HEK293 (cell line): ENCODE measurements around the gene SUPV3L1.

ENCODE experiments used
- CTCF ChIP-seq: fragments of 450-650 bp; formaldehyde crosslinking; IDR thresholded peaks from 2 replicates; pipeline ENCODE4 v1.5.1; 2016; ENCODE audit warnings: missing biosample characterization, missing genetic modification characterization
- ELK4 ChIP-seq: IDR thresholded peaks from 2 replicates; pipeline ENCODE4 v1.6.1; 2011; ENCODE audit warnings: mild to moderate bottlenecking, low read depth, low read length, borderline replicate concordance
- MEIS1 ChIP-seq: sonication (generic); formaldehyde crosslinking; IDR thresholded peaks from 2 replicates; pipeline ENCODE4 v1.8.1; 2022; ENCODE audit warnings: missing genetic modification reagents, mild to moderate bottlenecking, borderline replicate concordance
- REST ChIP-seq: fragments of 450-650 bp; formaldehyde crosslinking; IDR thresholded peaks from 2 replicates; pipeline ENCODE4 v1.5.1; 2016; ENCODE audit warnings: missing biosample characterization, missing genetic modification characterization
- ZBTB10 ChIP-seq: fragments of 450-650 bp; formaldehyde crosslinking; IDR thresholded peaks from 2 replicates; pipeline ENCODE4 v1.5.1; 2016; ENCODE audit warnings: missing biosample characterization, missing genetic modification characterization
- ZBTB11 ChIP-seq: fragments of 450-650 bp; formaldehyde crosslinking; conservative IDR thresholded peaks from 2 replicates; pipeline ENCODE4 v1.5.1; 2016; ENCODE audit warnings: low read depth, missing biosample characterization, missing genetic modification characterization
- ZBTB21 ChIP-seq: fragments of 450-650 bp; formaldehyde crosslinking; IDR thresholded peaks from 2 replicates; pipeline ENCODE4 v1.5.1; 2017; ENCODE audit warnings: missing biosample characterization, missing genetic modification characterization
- ZBTB7A ChIP-seq: fragments of 450-650 bp; formaldehyde crosslinking; IDR thresholded peaks from 2 replicates; pipeline ENCODE4 v1.5.1; 2016; ENCODE audit warnings: low read depth, missing biosample characterization, missing genetic modification characterization
- ZFP37 ChIP-seq: fragments of 450-650 bp; formaldehyde crosslinking; IDR thresholded peaks from 2 replicates; pipeline ENCODE4 v1.5.1; 2016; ENCODE audit warnings: missing biosample characterization, missing genetic modification characterization
- ZNF362 ChIP-seq: fragments of 450-650 bp; formaldehyde crosslinking; IDR thresholded peaks from 2 replicates; pipeline ENCODE4 v1.5.1; 2016; ENCODE audit warnings: missing biosample characterization, missing genetic modification characterization
- ZNF398 ChIP-seq: fragments of 450-650 bp; formaldehyde crosslinking; IDR thresholded peaks from 2 replicates; pipeline ENCODE4 v1.5.1; 2017; ENCODE audit warnings: missing biosample characterization, missing genetic modification characterization
- ZNF513 ChIP-seq: fragments of 450-650 bp; IDR thresholded peaks from 2 replicates; pipeline ENCODE4 v1.5.1; 2018; ENCODE audit warnings: missing biosample characterization, missing genetic modification characterization
- ZXDB ChIP-seq: fragments of 450-650 bp; formaldehyde crosslinking; IDR thresholded peaks from 2 replicates; pipeline ENCODE4 v1.5.1; 2016; ENCODE audit warnings: missing biosample characterization, missing genetic modification characterization

GRCh38 chr10:69176823-69177222, 3.2 kb upstream of the SUPV3L1 start:
- TF ChIP-seq ZXDB (tag by site-specific recombination) (no peak), CTCF (no peak), MEIS1 (CRISPR knock-in tag) (no peak), ZFP37 (tag by site-specific recombination) (no peak), ZBTB11 (no peak), ZBTB21 (tag by site-specific recombination) (no peak), ZBTB10 (tag by site-specific recombination) (no peak), ZNF362 (no peak), ZBTB7A (tag by site-specific recombination) (no peak), ZNF513 (tag by site-specific recombination) (no peak), REST (no peak), ZNF398 (no peak), ELK4 (no peak)
